ENCODE results near the gene PDXK. TPM values are rescaled to one million over a fixed set of nuclear protein-coding genes. Genes with fewer than 3 reads are reported as not detected.

The PDXK gene
- total RNA-seq, 1 experiment from 2014 or later: 214 TPM

DNA sequence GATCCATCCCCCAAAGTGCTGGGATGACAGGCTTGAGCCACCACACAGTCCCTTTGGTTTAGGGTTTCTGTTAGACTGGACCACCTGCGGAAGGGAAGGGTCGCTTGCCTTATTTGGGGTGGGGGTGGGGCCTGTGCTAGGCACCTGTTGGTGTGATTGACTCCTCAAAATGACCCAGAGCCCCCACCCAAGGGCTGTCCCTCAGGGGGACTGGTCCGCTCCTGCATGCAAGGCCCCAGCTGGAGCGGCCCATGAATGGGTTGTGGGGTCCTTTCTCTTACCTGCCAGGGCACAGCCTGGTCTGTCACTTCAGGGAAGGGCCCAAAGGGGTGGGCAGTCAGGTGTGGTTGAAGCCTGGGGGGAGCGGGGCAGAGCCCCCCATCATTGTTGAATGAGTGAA is 59.0 kb downstream of the PDXK start:
- DNase-seq: no peak
- Mint-ChIP-seq H3K4me1 (ENCODE audit: low read depth, unreplicated experiment) (peaks cover 19% of the 10 kb centered on the region), H3K36me3 (ENCODE audit: insufficient read depth, unreplicated experiment) (peaks cover 74% of the 10 kb centered on the region), H3K4me3 (ENCODE audit: low read depth, unreplicated experiment) (peak overlapping the region; percentile 64), H3K27ac (ENCODE audit: unreplicated experiment) (peak overlapping the region; percentile 98), H3K9me3 (ENCODE audit: low read depth, unreplicated experiment) (no peaks in the 10 kb centered on the region), H3K27me3 (ENCODE audit: unreplicated experiment) (no peaks in the 10 kb centered on the region)
- intact Hi-C loops (cut with micrococcal nuclease; ENCODE audit: unreplicated experiment): no loop called here
- TF ChIP-seq CTCF (IDR thresholded peaks at IDR 0.05; ENCODE audit: unreplicated experiment): no peak
- BruUV-seq (replicated peaks): no TSS peak
- CTCF ChIA-PET: no interaction called here

GRCh38 chr21:43778469-43779335 is 59.8 kb downstream of the PDXK start:
- intact Hi-C loops (cut with micrococcal nuclease; ENCODE audit: unreplicated experiment): no loop called here
- peak; percentile 49 for DNase-seq
- TF ChIP-seq CTCF (IDR thresholded peaks at IDR 0.05; ENCODE audit: unreplicated experiment): no peak
- Mint-ChIP-seq H3K9me3 (ENCODE audit: low read depth, unreplicated experiment) (no peaks in the 10 kb centered on the region), H3K4me1 (ENCODE audit: low read depth, unreplicated experiment) (peaks cover 26% of the 10 kb centered on the region), H3K27me3 (ENCODE audit: unreplicated experiment) (no peaks in the 10 kb centered on the region), H3K27ac (ENCODE audit: unreplicated experiment) (peak overlapping the region; percentile 98), H3K4me3 (ENCODE audit: low read depth, unreplicated experiment) (peak overlapping the region; percentile 64), H3K36me3 (ENCODE audit: insufficient read depth, unreplicated experiment) (peaks cover 68% of the 10 kb centered on the region)
- BruUV-seq (replicated peaks): no TSS peak
- CTCF ChIA-PET: no interaction called here

GRCh38 chr21:43779660-43780059 is 60.7 kb downstream of the PDXK start:
- Mint-ChIP-seq H3K9me3 (ENCODE audit: low read depth, unreplicated experiment) (no peaks in the 10 kb centered on the region), H3K27me3 (ENCODE audit: unreplicated experiment) (no peaks in the 10 kb centered on the region), H3K4me1 (ENCODE audit: low read depth, unreplicated experiment) (peaks cover 36% of the 10 kb centered on the region), H3K36me3 (ENCODE audit: insufficient read depth, unreplicated experiment) (peaks cover 58% of the 10 kb centered on the region), H3K27ac (ENCODE audit: unreplicated experiment) (peak overlapping the region; percentile 98), H3K4me3 (ENCODE audit: low read depth, unreplicated experiment) (no peak overlapping the region)
- BruUV-seq (replicated peaks): no TSS peak
- CTCF ChIA-PET: no interaction called here
- TF ChIP-seq CTCF (IDR thresholded peaks at IDR 0.05; ENCODE audit: unreplicated experiment): no peak
- DNase-seq: no peak
- intact Hi-C loops (cut with micrococcal nuclease; ENCODE audit: unreplicated experiment): no loop called here

GRCh38 chr21:43781846-43782245 is 62.9 kb downstream of the PDXK start:
- no peak for TF ChIP-seq CTCF (IDR thresholded peaks at IDR 0.05; ENCODE audit: unreplicated experiment)
- Mint-ChIP-seq H3K27me3 (ENCODE audit: unreplicated experiment) (no peaks in the 10 kb centered on the region), H3K4me1 (ENCODE audit: low read depth, unreplicated experiment) (peaks cover 41% of the 10 kb centered on the region), H3K4me3 (ENCODE audit: low read depth, unreplicated experiment) (no peak overlapping the region), H3K9me3 (ENCODE audit: low read depth, unreplicated experiment) (no peaks in the 10 kb centered on the region), H3K36me3 (ENCODE audit: insufficient read depth, unreplicated experiment) (peaks cover 37% of the 10 kb centered on the region), H3K27ac (ENCODE audit: unreplicated experiment) (peak overlapping the region; percentile 90)
- intact Hi-C loops (cut with micrococcal nuclease; ENCODE audit: unreplicated experiment): no loop called here
- CTCF ChIA-PET: interaction anchor here (0.7 kb wide), 1 partner anchor 25 kb away, joined by 3 read pairs; no protein-coding TSS in a partner anchor
- DNase-seq: no peak
- no TSS peak for BruUV-seq (replicated peaks)

Data from Calu3 (cell line).